RWPE2 (cell line): Measurements from ENCODE around the gene FAM168A.

Source experiments
- ATAC-seq: fragments of 200-7000 bp; cut with Tn5 transposase; 3 replicates; pipeline ENCODE4 v1.9.1; 2021; ENCODE audit warnings: low read depth
- DNase-seq: peaks from one replicate; pipeline ENCODE4 v3.0.0-alpha.2; 2020; ENCODE audit warnings: low spot score
- H3K27ac ChIP-seq: fragments of 450-650 bp; 2 replicates; pipeline ENCODE4 v1.5.1; 2017; ENCODE audit warnings: mild to moderate bottlenecking; ENCODE audit not compliant: poor library complexity, severe bottlenecking
- H3K27me3 ChIP-seq: fragments of 250-450 bp; sonication (Bioruptor Pico); 2 replicates; pipeline ENCODE4 v1.5.1; 2021; ENCODE audit warnings: mild to moderate bottlenecking, moderate library complexity; ENCODE audit not compliant: insufficient read depth, poor library complexity, severe bottlenecking
- H3K36me3 ChIP-seq: fragments of 250-450 bp; sonication (Bioruptor Pico); 2 replicates; pipeline ENCODE4 v1.5.1; 2020; ENCODE audit warnings: low read depth, mild to moderate bottlenecking, moderate library complexity
- H3K4me1 ChIP-seq: fragments of 250-450 bp; sonication (Bioruptor Pico); 2 replicates; pipeline ENCODE4 v1.5.1; 2021; ENCODE audit warnings: mild to moderate bottlenecking, moderate library complexity; ENCODE audit not compliant: insufficient read depth, poor library complexity, severe bottlenecking
- H3K4me3 ChIP-seq: fragments of 250-450 bp; sonication (Bioruptor Pico); 2 replicates; pipeline ENCODE4 v1.5.1; 2021; ENCODE audit warnings: mild to moderate bottlenecking, moderate library complexity; ENCODE audit not compliant: severe bottlenecking
- H3K9me3 ChIP-seq: fragments of 250-450 bp; sonication (Bioruptor Pico); 2 replicates; pipeline ENCODE4 v1.5.1; 2021; ENCODE audit warnings: mild to moderate bottlenecking, moderate library complexity; ENCODE audit not compliant: severe bottlenecking
- CTCF ChIP-seq: fragments of 450-650 bp; IDR thresholded peaks from one replicate; pipeline ENCODE4 v1.5.1; 2017; ENCODE audit warnings: mild to moderate bottlenecking, moderate library complexity; ENCODE audit not compliant: poor library complexity, severe bottlenecking

The FAM168A gene

GRCh38 chr11:73506038-73506437 lies 91.9 kb downstream of the FAM168A start:
- ATAC-seq (no peak), DNase-seq (no peak)
- Histone ChIP-seq H3K4me3 (no peak overlapping the region), H3K9me3 (no peaks in the 10 kb centered on the region), H3K27me3 (no peaks in the 10 kb centered on the region), H3K27ac (no peak overlapping the region), H3K4me1 (no peaks in the 10 kb centered on the region), H3K36me3 (no peaks in the 10 kb centered on the region)
- TF ChIP-seq CTCF: no peak

DNA sequence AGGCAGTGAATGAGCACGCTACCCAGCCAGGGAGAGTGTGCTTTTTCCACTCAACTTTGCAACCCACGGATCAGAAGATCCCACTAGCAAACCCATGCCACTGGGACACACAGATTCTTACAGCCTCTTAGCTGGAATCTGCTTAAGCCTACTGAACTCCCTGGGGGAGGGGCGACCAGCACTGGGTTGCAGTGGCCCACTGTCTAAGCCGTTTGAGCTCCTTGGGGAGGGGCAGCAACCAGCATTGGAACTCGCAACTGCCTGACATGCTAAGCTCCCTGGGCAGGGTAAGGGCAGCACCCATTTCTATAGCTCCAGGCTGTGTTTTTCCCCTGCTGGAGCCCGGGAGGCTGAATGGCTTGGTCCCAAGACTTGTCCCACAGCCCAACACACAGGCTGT lies 99.6 kb downstream of the FAM168A start:
- H3K4me1 ChIP-seq: peaks cover 8% of the 10 kb centered on the region
- TF ChIP-seq CTCF: no peak
- H3K27me3 ChIP-seq: no peaks in the 10 kb centered on the region
- H3K36me3 ChIP-seq: no peaks in the 10 kb centered on the region
- H3K9me3 ChIP-seq: no peaks in the 10 kb centered on the region
- H3K4me3 ChIP-seq: no peak overlapping the region
- ATAC-seq: no peak
- DNase-seq: no peak
- no peak overlapping the region for H3K27ac ChIP-seq

- Histone ChIP-seq H3K4me3 (no peak overlapping the region), H3K27me3 (no peaks in the 10 kb centered on the region), H3K9me3 (no peaks in the 10 kb centered on the region), H3K4me1 (peaks cover 8% of the 10 kb centered on the region), H3K27ac (no peak overlapping the region), H3K36me3 (no peaks in the 10 kb centered on the region)
- DNase-seq (no peak), ATAC-seq (no peak)
- no peak for TF ChIP-seq CTCF
Measured at GRCh38 chr11:73496134-73496533, 101.8 kb downstream of the FAM168A start.

DNA sequence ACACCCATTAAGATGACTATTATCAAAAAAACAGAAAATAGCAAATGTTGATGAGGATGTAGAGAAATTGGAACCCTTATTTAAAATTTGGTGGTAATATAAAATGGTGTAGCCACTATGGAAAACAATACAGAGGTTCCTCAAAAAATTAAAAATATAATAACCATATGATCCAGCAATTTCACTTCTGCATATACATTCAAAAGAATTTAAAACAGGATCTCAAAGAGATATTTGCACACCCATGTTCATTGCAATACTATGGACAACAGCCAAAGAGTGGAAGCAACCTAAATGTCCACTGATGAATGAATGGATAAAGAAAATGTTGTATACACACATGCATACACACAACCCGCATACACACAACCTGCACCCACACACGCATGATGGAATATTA lies 102.2 kb downstream of the FAM168A start:
- ATAC-seq (no peak), DNase-seq (no peak)
- TF ChIP-seq CTCF: no peak
- Histone ChIP-seq H3K9me3 (no peaks in the 10 kb centered on the region), H3K36me3 (no peaks in the 10 kb centered on the region), H3K27me3 (no peaks in the 10 kb centered on the region), H3K4me3 (no peak overlapping the region), H3K4me1 (peaks cover 8% of the 10 kb centered on the region), H3K27ac (no peak overlapping the region)

DNA sequence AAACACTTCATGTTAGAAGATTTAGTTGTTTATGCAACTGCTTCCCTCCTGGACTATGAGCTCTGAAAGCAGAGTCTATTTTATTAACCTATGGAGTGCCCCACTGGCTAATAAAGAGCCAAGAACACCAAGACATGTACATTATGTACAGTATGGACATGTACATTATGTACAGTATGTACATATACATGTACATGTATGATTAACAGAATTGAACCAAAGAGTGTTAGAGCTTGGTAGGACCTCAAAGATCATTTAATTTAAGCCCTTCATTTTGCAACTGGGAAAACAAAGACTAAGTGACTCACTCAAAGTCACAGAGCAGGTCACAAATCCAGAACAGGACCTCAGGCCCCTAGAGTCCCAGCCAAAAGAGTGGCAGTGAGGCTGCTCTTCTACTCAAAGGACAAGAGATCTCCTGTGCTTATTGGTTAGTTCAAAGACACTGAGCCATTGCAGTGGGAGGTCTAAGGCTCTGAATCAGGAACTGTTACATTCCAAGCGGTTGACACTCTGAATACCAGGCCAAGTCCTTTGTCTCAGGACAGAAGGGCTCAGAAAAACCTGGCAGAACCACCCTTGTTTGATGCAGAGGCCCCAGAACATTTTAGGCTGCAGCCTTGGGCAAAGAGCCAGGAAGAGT lies 103.8 kb downstream of the FAM168A start:
- ATAC-seq: peak; percentile 81
- Histone ChIP-seq H3K27me3 (no peaks in the 10 kb centered on the region), H3K9me3 (no peaks in the 10 kb centered on the region), H3K27ac (no peak overlapping the region), H3K4me1 (peaks cover 8% of the 10 kb centered on the region), H3K4me3 (no peak overlapping the region), H3K36me3 (no peaks in the 10 kb centered on the region)
- no peak for DNase-seq
- no peak for TF ChIP-seq CTCF
